CD4-positive, alpha-beta memory T cell (primary cell): Measurements from ENCODE around the gene ZFYVE28. TPM values are rescaled to one million over a fixed set of nuclear protein-coding genes. Genes with fewer than 3 reads are reported as not detected.

ENCODE experiments used
- CTCF ChIA-PET: fragments of 350-600 bp; sonication (Branson Sonifier 250); formaldehyde crosslinking; loops from one replicate; lab custom pipeline; 2021; ENCODE audit warnings: inconsistent platforms; ENCODE audit not compliant: partially characterized antibody; lab: Charles Lee
- POLR2A ChIA-PET: fragments of 350-600 bp; sonication (Branson Sonifier 250); formaldehyde crosslinking; loops from one replicate; lab custom pipeline; 2021; ENCODE audit not compliant: partially characterized antibody; lab: Charles Lee
- DNase-seq, 5 donors: peaks; one replicate each; pipeline versions ENCODE4 v3.0.0 to v3.0.0-alpha.2; 2020 to 2022; ENCODE audit warnings: mixed read lengths in 1 of 5
- H3K27ac ChIP-seq: one replicate; pipeline ENCODE4 v1.7.0; 2013; ENCODE audit warnings: low read depth, low read length
- H3K27me3 ChIP-seq: 2 replicates; pipeline ENCODE4 v1.7.0; 2013; ENCODE audit warnings: mild to moderate bottlenecking, low read length, moderate library complexity; ENCODE audit not compliant: insufficient read depth
- H3K36me3 ChIP-seq: 2 replicates; pipeline ENCODE4 v1.7.0; 2013; ENCODE audit warnings: mild to moderate bottlenecking, low read length, moderate library complexity; ENCODE audit not compliant: insufficient read depth
- H3K4me1 ChIP-seq: 2 replicates; pipeline ENCODE4 v1.7.0; 2013; ENCODE audit warnings: mild to moderate bottlenecking, low read length, moderate library complexity; ENCODE audit not compliant: insufficient read depth
- H3K4me3 ChIP-seq, 2 donors: one replicate each; pipeline ENCODE4 v1.7.0; 2013; ENCODE audit warnings: low read length in 2 of 2, mild to moderate bottlenecking in 1 of 2
- H3K9me3 ChIP-seq, 2 donors: one replicate each; pipeline ENCODE4 v1.7.0; 2013; ENCODE audit warnings: low read length in 2 of 2, control low read depth in 1 of 2; ENCODE audit not compliant: control insufficient read depth in 1 of 2
- H3K27ac Mint-ChIP-seq, 7 donors: one replicate each; pipeline ENCODE4 v1.8.0; 2020 to 2021; ENCODE audit warnings: mixed read lengths in 7 of 7, mild to moderate bottlenecking in 6 of 7, inconsistent platforms in 3 of 7, moderate library complexity in 3 of 7
- H3K27me3 Mint-ChIP-seq, 2 donors: one replicate each; pipeline ENCODE4 v1.8.0; 2020 to 2021; ENCODE audit warnings: mixed read lengths in 2 of 2
- H3K36me3 Mint-ChIP-seq, 2 donors: one replicate each; pipeline ENCODE4 v1.8.0; 2020 to 2021; ENCODE audit warnings: mixed read lengths in 2 of 2, inconsistent platforms in 1 of 2, mild to moderate bottlenecking in 1 of 2
- H3K4me1 Mint-ChIP-seq, 4 donors: one replicate each; pipeline ENCODE4 v1.8.0; 2020 to 2021; ENCODE audit warnings: mixed read lengths in 4 of 4, mild to moderate bottlenecking in 1 of 4
- H3K4me3 Mint-ChIP-seq, 8 donors: one replicate each; pipeline ENCODE4 v1.8.0; 2020 to 2021; ENCODE audit warnings: mixed read lengths in 8 of 8, mild to moderate bottlenecking in 7 of 8, moderate library complexity in 6 of 8, inconsistent platforms in 3 of 8
- H3K9me3 Mint-ChIP-seq, 8 donors: one replicate each; pipeline ENCODE4 v1.8.0; 2020 to 2021; ENCODE audit warnings: mixed read lengths in 8 of 8, mild to moderate bottlenecking in 5 of 8, inconsistent platforms in 3 of 8, moderate library complexity in 1 of 8
- intact Hi-C: fragments of 100-400 bp; cut with micrococcal nuclease; formaldehyde crosslinking; loops from one replicate; pipeline ENCODE4 v1.15.1; 2023
- polyA plus RNA-seq, 2 donors: library from polyadenylated mRNA; unstranded; fragments of 300-500 nt; fragmentation: Illumina TruSeq; gene quantifications; one replicate each; pipeline ENCODE4 v1.2.3, GENCODE V29; 2021
- total RNA-seq, 2 experiments: library from RNA; stranded (reverse); gene quantifications; one replicate each; pipeline ENCODE4 v1.2.3, GENCODE V29; 2021

ZFYVE28 gene
- total and polyA plus RNA-seq, 4 experiments from 2014 or later = 13.1 to 31.8 (median 23.8) TPM

- ChIA-PET POLR2A (no interaction called here), CTCF (no interaction called here)
- peaks cover 0 to 21% (median 14%) of the 10 kb centered on the region in 8 donors for H3K9me3 Mint-ChIP-seq
Measured at GRCh38 chr4:2332976-2333319, 85.5 kb downstream of the ZFYVE28 start.

GRCh38 chr4:2332201-2332975, 86.1 kb downstream of the ZFYVE28 start:
- Histone ChIP-seq H3K9me3 (peaks cover 0 to 8% of the 10 kb centered on the region in 2 donors), H3K4me3 (no peak overlapping the region), H3K36me3 (no peaks in the 10 kb centered on the region), H3K4me1 (no peaks in the 10 kb centered on the region), H3K27ac (no peak overlapping the region), H3K27me3 (no peaks in the 10 kb centered on the region)
- Mint-ChIP-seq H3K36me3 (peaks cover 41 to 42% of the 10 kb centered on the region in 2 donors), H3K27me3 (no peaks in the 10 kb centered on the region), H3K4me3 (no peak overlapping the region), H3K4me1 (peaks cover 0 to 4% (median 0%) of the 10 kb centered on the region in 4 donors), H3K9me3 (peaks cover 0 to 27% (median 19%) of the 10 kb centered on the region in 8 donors), H3K27ac (no peak overlapping the region)
- no peak for DNase-seq
- intact Hi-C loops = no loop called here
- CTCF ChIA-PET = no interaction called here
- POLR2A ChIA-PET = no interaction called here

More at GRCh38 chr4:2332976-2333319, 85.5 kb downstream of the ZFYVE28 start:
- Histone ChIP-seq H3K4me3 (no peak overlapping the region), H3K27ac (no peak overlapping the region), H3K27me3 (no peaks in the 10 kb centered on the region), H3K9me3 (peaks cover 0 to 3% of the 10 kb centered on the region in 2 donors), H3K4me1 (no peaks in the 10 kb centered on the region), H3K36me3 (no peaks in the 10 kb centered on the region)
- Mint-ChIP-seq H3K36me3 (peaks cover 35 to 38% of the 10 kb centered on the region in 2 donors), H3K27ac (no peak overlapping the region), H3K4me1 (peaks cover 0 to 4% (median 0%) of the 10 kb centered on the region in 4 donors), H3K4me3 (no peak overlapping the region), H3K27me3 (no peaks in the 10 kb centered on the region)
- DNase-seq = no peak
- intact Hi-C loops = no loop called here

- Mint-ChIP-seq H3K4me3 (no peak overlapping the region), H3K27ac (no peak overlapping the region), H3K36me3 (peaks cover 40 to 42% of the 10 kb centered on the region in 2 donors), H3K4me1 (peaks cover 0 to 4% (median 0%) of the 10 kb centered on the region in 4 donors), H3K27me3 (no peaks in the 10 kb centered on the region), H3K9me3 (peaks cover 0 to 31% (median 21%) of the 10 kb centered on the region in 8 donors)
- Histone ChIP-seq H3K27me3 (no peaks in the 10 kb centered on the region), H3K9me3 (peaks cover 0 to 8% of the 10 kb centered on the region in 2 donors), H3K4me1 (no peaks in the 10 kb centered on the region), H3K27ac (no peak overlapping the region), H3K4me3 (no peak overlapping the region), H3K36me3 (no peaks in the 10 kb centered on the region)
- intact Hi-C loops = no loop called here
- ChIA-PET CTCF (no interaction called here), POLR2A (no interaction called here)
- no peak for DNase-seq
Measured at GRCh38 chr4:2331519-2332200, 86.8 kb downstream of the ZFYVE28 start.

GRCh38 chr4:2331043-2331420, 87.4 kb downstream of the ZFYVE28 start:
- Histone ChIP-seq H3K27me3 (no peaks in the 10 kb centered on the region), H3K36me3 (no peaks in the 10 kb centered on the region), H3K4me3 (no peak overlapping the region), H3K27ac (no peak overlapping the region), H3K9me3 (peaks cover 0 to 8% of the 10 kb centered on the region in 2 donors), H3K4me1 (no peaks in the 10 kb centered on the region)
- Mint-ChIP-seq H3K4me1 (peaks cover 0 to 4% (median 0%) of the 10 kb centered on the region in 4 donors), H3K9me3 (peaks cover under 1 to 36% (median 24%) of the 10 kb centered on the region in 8 donors), H3K27ac (no peak overlapping the region), H3K4me3 (no peak overlapping the region), H3K27me3 (no peaks in the 10 kb centered on the region), H3K36me3 (peaks cover 38 to 39% of the 10 kb centered on the region in 2 donors)
- POLR2A ChIA-PET = no interaction called here
- no peak for DNase-seq
- CTCF ChIA-PET = no interaction called here
- intact Hi-C loops = no loop called here

- Histone ChIP-seq H3K4me3 (no peak overlapping the region), H3K36me3 (no peaks in the 10 kb centered on the region), H3K27ac (no peak overlapping the region), H3K27me3 (no peaks in the 10 kb centered on the region), H3K4me1 (no peaks in the 10 kb centered on the region), H3K9me3 (peaks cover 0 to 8% of the 10 kb centered on the region in 2 donors)
- intact Hi-C loops = no loop called here
- H3K4me1 Mint-ChIP-seq = peaks cover 0 to 4% (median 0%) of the 10 kb centered on the region in 4 donors
- no peak for DNase-seq
- ChIA-PET CTCF (no interaction called here), POLR2A (no interaction called here)
- peaks cover 3 to 36% (median 25%) of the 10 kb centered on the region in 8 donors for H3K9me3 Mint-ChIP-seq
- H3K27me3 Mint-ChIP-seq = no peaks in the 10 kb centered on the region
- no peak overlapping the region for H3K4me3 Mint-ChIP-seq
- H3K27ac Mint-ChIP-seq = peak overlapping the region in 1 of 7 donors; percentile 75
- peaks cover 35 to 42% of the 10 kb centered on the region in 2 donors for H3K36me3 Mint-ChIP-seq
Measured at GRCh38 chr4:2330091-2331042, 88.1 kb downstream of the ZFYVE28 start.

- Histone ChIP-seq H3K9me3 (peaks cover 0 to 8% of the 10 kb centered on the region in 2 donors), H3K27ac (no peak overlapping the region), H3K36me3 (no peaks in the 10 kb centered on the region), H3K27me3 (no peaks in the 10 kb centered on the region), H3K4me3 (no peak overlapping the region), H3K4me1 (no peaks in the 10 kb centered on the region)
- ChIA-PET CTCF (no interaction called here), POLR2A (no interaction called here)
- Mint-ChIP-seq H3K36me3 (peaks cover 31 to 45% of the 10 kb centered on the region in 2 donors), H3K9me3 (peaks cover 3 to 46% (median 29%) of the 10 kb centered on the region in 8 donors), H3K27me3 (no peaks in the 10 kb centered on the region), H3K4me1 (peaks cover 0 to 4% (median under 1%) of the 10 kb centered on the region in 4 donors), H3K27ac (no peak overlapping the region), H3K4me3 (no peak overlapping the region)
- intact Hi-C loops = no loop called here
- no peak for DNase-seq
Measured at GRCh38 chr4:2327579-2327978, 90.9 kb downstream of the ZFYVE28 start.
